Common myeloid progenitor, CD34-positive (primary cell): ENCODE results near the gene FSHB. TPM values are rescaled to one million over a fixed set of nuclear protein-coding genes. Genes with fewer than 3 reads are reported as not detected.
"Not testable (repeated sequence)": the region's sequence is repeated elsewhere in the genome, so short reads cannot be mapped to it uniquely, and the experiment has no call there.

ENCODE experiments used
- CTCF ChIA-PET: fragments of 350-600 bp; sonication (Branson Sonifier 250); formaldehyde crosslinking; loops from one replicate; lab custom pipeline; 2021; ENCODE audit warnings: antibody characterized with exemption; lab: Charles Lee
- POLR2A ChIA-PET: fragments of 350-600 bp; sonication (Branson Sonifier 250); formaldehyde crosslinking; loops from one replicate; lab custom pipeline; 2021; ENCODE audit warnings: antibody characterized with exemption; lab: Charles Lee
- DNase-seq, 3 donors: peaks; one replicate each; pipeline versions ENCODE4 v3.0.0 to v3.0.0-alpha.2; 2013
- H3K27ac ChIP-seq, 2 experiments: 1 replicate in 1 of 2; 2 replicates in 1 of 2; pipeline ENCODE4 v1.7.0; 2013; ENCODE audit warnings: inconsistent platforms in 2 of 2, low read length in 2 of 2, mild to moderate bottlenecking in 2 of 2, low read depth in 1 of 2, moderate library complexity in 1 of 2; ENCODE audit not compliant: severe bottlenecking in 2 of 2, insufficient read depth in 1 of 2, poor library complexity in 1 of 2
- H3K27me3 ChIP-seq, 5 experiments: replicated peaks in 2 of 5; 1 replicate in 3 of 5; 2 replicates in 2 of 5; pipeline versions ENCODE4 v1.6.1 to v1.7.0; 2013; ENCODE audit warnings: low read length in 4 of 5, mild to moderate bottlenecking in 2 of 5, moderate library complexity in 2 of 5, inconsistent platforms in 1 of 5; ENCODE audit not compliant: insufficient read depth in 5 of 5, control insufficient read depth in 4 of 5
- H3K36me3 ChIP-seq, 4 experiments: 1 replicate in 2 of 4; 2 replicates in 2 of 4; pipeline versions ENCODE4 v1.6.1 to v1.7.0; 2013; ENCODE audit warnings: low read length in 3 of 4, control low read depth in 1 of 4, mild to moderate bottlenecking in 1 of 4; ENCODE audit not compliant: control insufficient read depth in 4 of 4, insufficient read depth in 4 of 4
- H3K4me1 ChIP-seq, 4 experiments: 1 replicate in 3 of 4; 2 replicates in 1 of 4; pipeline versions ENCODE4 v1.6.1 to v1.7.1; 2013; ENCODE audit warnings: low read length in 3 of 4, mild to moderate bottlenecking in 3 of 4, control low read depth in 1 of 4, inconsistent platforms in 1 of 4, moderate library complexity in 1 of 4; ENCODE audit not compliant: control insufficient read depth in 4 of 4, insufficient read depth in 4 of 4; ENCODE audit errors: control extremely low read depth in 1 of 4
- H3K4me3 ChIP-seq, 7 experiments: 1 replicate in 4 of 7; 2 replicates in 3 of 7; pipeline versions ENCODE4 v1.5.1 to v1.7.0; 2013; ENCODE audit warnings: mild to moderate bottlenecking in 7 of 7, low read length in 6 of 7, moderate library complexity in 6 of 7, inconsistent platforms in 2 of 7, low read depth in 2 of 7, control low read depth in 1 of 7; ENCODE audit not compliant: insufficient read depth in 4 of 7, control insufficient read depth in 1 of 7; ENCODE audit errors: extremely low read depth in 1 of 7
- H3K9me3 ChIP-seq, 5 experiments: 1 replicate in 4 of 5; 2 replicates in 1 of 5; pipeline versions ENCODE4 v1.6.1 to v1.7.1; 2013; ENCODE audit warnings: low read length in 4 of 5, mild to moderate bottlenecking in 2 of 5, inconsistent platforms in 1 of 5, low read depth in 1 of 5, moderate library complexity in 1 of 5; ENCODE audit not compliant: control insufficient read depth in 4 of 5, insufficient read depth in 2 of 5; ENCODE audit errors: control extremely low read depth in 1 of 5
- WGBS: methylation state at CpG from one replicate; pipeline ENCODE4 v1.1.5; 2013; ENCODE audit not compliant: insufficient coverage; 5-methylcytosine and 5-hydroxymethylcytosine counted together
- polyA plus RNA-seq: library from polyadenylated mRNA; unstranded; fragments of 120-200 nt; gene quantifications from one replicate; pipeline ENCODE4 v1.2.1, GENCODE V29; 2013

Gene FSHB
- polyA plus RNA-seq: not detected

DNA sequence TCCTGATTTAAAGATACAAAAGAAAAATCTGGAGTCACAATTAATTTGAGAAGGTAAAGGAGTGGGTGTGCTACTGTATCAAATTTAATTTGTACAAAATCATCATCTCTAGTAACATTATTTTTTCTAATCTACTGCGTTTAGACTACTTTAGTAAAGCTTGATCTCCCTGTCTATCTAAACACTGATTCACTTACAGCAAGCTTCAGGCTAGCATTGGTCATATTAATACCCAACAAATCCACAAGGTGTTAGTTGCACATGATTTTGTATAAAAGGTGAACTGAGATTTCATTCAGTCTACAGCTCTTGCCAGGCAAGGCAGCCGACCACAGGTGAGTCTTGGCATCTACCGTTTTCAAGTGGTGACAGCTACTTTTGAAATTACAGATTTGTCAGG lies at the start of gene FSHB:
Gene FSHB (plus strand): TSS at position 301 of the 400 bp plus-strand sequence. CDS start 889 bp downstream, outside the sequence.
- H3K4me3 ChIP-seq: no peak within 1 kb of the TSS
- WGBS: 86% methylated on average over 2 of the region's 3 CpGs
- H3K27me3 ChIP-seq: no peaks in the 10 kb centered on the region
- no peaks in the 10 kb centered on the region for H3K36me3 ChIP-seq
- POLR2A ChIA-PET: no interaction called here
- DNase-seq: no peak
- no peak within 1 kb of the TSS for H3K27ac ChIP-seq
- H3K9me3 ChIP-seq: peaks cover 0 to 7% (median 3%) of the 10 kb centered on the region in 5 experiments
- CTCF ChIA-PET: no interaction called here
- H3K4me1 ChIP-seq: no peaks in the 10 kb centered on the region

DNA sequence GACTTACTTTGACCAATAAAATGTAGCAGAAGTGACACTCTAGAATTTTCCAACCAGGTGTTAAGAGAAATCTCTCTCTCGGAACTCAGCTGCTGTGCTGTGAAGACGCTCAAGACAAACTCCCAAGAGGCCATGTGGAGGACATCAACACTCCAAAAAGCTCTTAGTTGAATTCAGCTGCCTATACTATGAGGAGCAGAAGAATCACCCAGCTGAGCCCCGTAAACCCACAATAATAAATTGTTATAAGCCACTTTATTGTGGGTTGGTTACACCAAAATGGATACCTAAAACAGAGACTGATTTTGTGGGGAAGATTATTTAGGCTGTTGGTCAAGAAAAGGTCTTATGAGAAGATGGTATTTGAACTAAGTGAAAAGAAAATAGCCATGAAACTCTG lies 44.1 kb upstream of the FSHB start:
- 95% methylated on average over 2 of the region's 3 CpGs for WGBS
- no peaks in the 10 kb centered on the region for H3K9me3 ChIP-seq
- no peak overlapping the region for H3K27ac ChIP-seq
- H3K27me3 ChIP-seq: no peaks in the 10 kb centered on the region
- no peaks in the 10 kb centered on the region for H3K36me3 ChIP-seq
- ChIA-PET POLR2A (no interaction called here), CTCF (no interaction called here)
- DNase-seq: no peak
- no peaks in the 10 kb centered on the region for H3K4me1 ChIP-seq
- no peak overlapping the region for H3K4me3 ChIP-seq

DNA sequence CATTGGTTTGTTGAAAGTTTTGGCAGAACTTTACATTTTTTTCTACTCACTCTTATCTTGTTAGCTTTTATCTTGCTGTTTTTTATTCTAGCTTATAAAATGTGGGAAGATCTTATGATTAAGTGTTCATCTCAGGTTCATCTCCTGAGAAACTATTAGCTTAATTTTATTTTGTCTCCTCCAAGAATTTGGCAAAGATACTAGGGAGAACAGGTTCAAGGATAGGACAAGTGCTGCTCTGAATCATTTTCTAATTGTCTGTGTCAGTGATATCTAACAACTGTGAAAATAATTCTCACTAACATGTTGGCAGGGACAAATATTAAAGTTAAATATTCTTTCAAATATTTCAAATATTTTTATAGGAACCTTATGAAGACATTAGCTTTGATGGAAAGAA lies 38.2 kb upstream of the FSHB start:
- no peak overlapping the region for H3K27ac ChIP-seq
- H3K4me3 ChIP-seq: no peak overlapping the region
- H3K36me3 ChIP-seq: no peaks in the 10 kb centered on the region
- H3K4me1 ChIP-seq: no peaks in the 10 kb centered on the region
- POLR2A ChIA-PET: no interaction called here
- DNase-seq: no peak
- no peaks in the 10 kb centered on the region for H3K27me3 ChIP-seq
- CTCF ChIA-PET: interaction anchor here (0.8 kb wide), 1 partner anchor 12 kb away, joined by 3 read pairs; no protein-coding TSS in a partner anchor
- no peaks in the 10 kb centered on the region for H3K9me3 ChIP-seq

- H3K36me3 ChIP-seq: no peaks in the 10 kb centered on the region
- H3K4me3 ChIP-seq: no peak overlapping the region
- WGBS: 39% methylated on average over 6 of the region's 6 CpGs
- H3K9me3 ChIP-seq: peaks cover 0 to 1% (median 0%) of the 10 kb centered on the region in 5 experiments
- no peaks in the 10 kb centered on the region for H3K27me3 ChIP-seq
- DNase-seq: peak; percentile 14 to 52 (median 31)
- CTCF ChIA-PET: interaction anchor here (0.8 to 1.0 kb wide), 2 partner anchors 10 to 561 kb away, joined by 3 read pairs; no protein-coding TSS in a partner anchor
- POLR2A ChIA-PET: no interaction called here
- H3K4me1 ChIP-seq: no peaks in the 10 kb centered on the region
- no peak overlapping the region for H3K27ac ChIP-seq
Observed at GRCh38 chr11:30196400-30197206, 34.2 kb upstream of the FSHB start.

GRCh38 chr11:30197869-30198268 lies 32.9 kb upstream of the FSHB start:
- whole genome bisulfite sequencing: 100% methylated on average over 1 of the region's 2 CpGs
- Histone ChIP-seq H3K4me1 (no peaks in the 10 kb centered on the region), H3K36me3 (no peaks in the 10 kb centered on the region), H3K27ac (no peak overlapping the region), H3K9me3 (peaks cover 0 to 1% (median 0%) of the 10 kb centered on the region in 5 experiments), H3K4me3 (no peak overlapping the region), H3K27me3 (no peaks in the 10 kb centered on the region)
- CTCF ChIA-PET: no interaction called here
- POLR2A ChIA-PET: no interaction called here
- no peak for DNase-seq

GRCh38 chr11:30202989-30203388 lies 27.8 kb upstream of the FSHB start:
- POLR2A ChIA-PET, H3K27ac ChIP-seq, DNase-seq, H3K36me3 ChIP-seq, H3K4me1 ChIP-seq, H3K9me3 ChIP-seq, H3K27me3 ChIP-seq, CTCF ChIA-PET, H3K4me3 ChIP-seq: not testable (repeated sequence)
- WGBS: 93% methylated on average over 3 of the region's 6 CpGs

GRCh38 chr11:30203850-30204249 lies 27.0 kb upstream of the FSHB start:
- H3K4me3 ChIP-seq: no peak overlapping the region
- CTCF ChIA-PET: interaction anchor here (0.9 kb wide), 1 partner anchor 11 kb away, joined by 3 read pairs; no protein-coding TSS in a partner anchor
- POLR2A ChIA-PET: no interaction called here
- DNase-seq: no peak
- H3K9me3 ChIP-seq: peaks cover 0 to 1% (median 0%) of the 10 kb centered on the region in 5 experiments
- no peaks in the 10 kb centered on the region for H3K36me3 ChIP-seq
- no peaks in the 10 kb centered on the region for H3K27me3 ChIP-seq
- peaks cover 0 to 5% (median 0%) of the 10 kb centered on the region in 4 experiments for H3K4me1 ChIP-seq
- WGBS: 100% methylated on average over 1 of the region's 1 CpG
- H3K27ac ChIP-seq: no peak overlapping the region
